NB4 (cell line): Measurements from ENCODE around the gene MLN.
"Not testable (repeated sequence)": the region's sequence is repeated elsewhere in the genome, so short reads cannot be mapped to it uniquely, and the experiment has no call there.

Experiments used
- MAX ChIP-seq: IDR thresholded peaks from 2 replicates; pipeline ENCODE4 v1.6.1; 2011; ENCODE audit warnings: low read depth, low read length
- MYC ChIP-seq: IDR thresholded peaks from 2 replicates; pipeline ENCODE4 v1.6.1; 2011; ENCODE audit warnings: low read depth, low read length
- POLR2A ChIP-seq: IDR thresholded peaks from 2 replicates; pipeline ENCODE4 v1.6.1; 2011; ENCODE audit warnings: mild to moderate bottlenecking; ENCODE audit not compliant: insufficient read length; ENCODE audit errors: extremely low read depth
- TF ChIP-seq, protein P1 (sequence below): IDR thresholded peaks from one replicate; pipeline ENCODE4 v1.5.1; 2012; ENCODE audit warnings: low read depth, low read length

DNA sequence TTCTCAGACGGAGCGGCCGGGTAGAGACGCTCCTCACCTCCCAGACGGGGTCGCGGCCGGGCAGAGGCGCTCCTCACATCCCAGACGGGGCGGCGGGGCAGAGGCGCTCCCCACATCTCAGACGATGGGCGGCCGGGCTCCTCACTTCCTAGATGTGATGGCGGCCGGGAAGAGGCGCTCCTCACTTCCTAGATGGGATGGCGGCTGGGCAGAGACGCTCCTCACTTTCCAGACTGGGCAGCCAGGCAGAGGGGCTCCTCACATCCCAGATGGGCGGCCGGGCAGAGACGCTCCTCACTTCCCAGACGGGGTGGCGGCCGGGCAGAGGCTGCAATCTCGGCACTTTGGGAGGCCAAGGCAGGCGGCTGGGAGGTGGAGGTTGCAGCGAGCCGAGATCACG, 29.0 kb upstream of the MLN start:
- TF ChIP-seq, protein P1, sequence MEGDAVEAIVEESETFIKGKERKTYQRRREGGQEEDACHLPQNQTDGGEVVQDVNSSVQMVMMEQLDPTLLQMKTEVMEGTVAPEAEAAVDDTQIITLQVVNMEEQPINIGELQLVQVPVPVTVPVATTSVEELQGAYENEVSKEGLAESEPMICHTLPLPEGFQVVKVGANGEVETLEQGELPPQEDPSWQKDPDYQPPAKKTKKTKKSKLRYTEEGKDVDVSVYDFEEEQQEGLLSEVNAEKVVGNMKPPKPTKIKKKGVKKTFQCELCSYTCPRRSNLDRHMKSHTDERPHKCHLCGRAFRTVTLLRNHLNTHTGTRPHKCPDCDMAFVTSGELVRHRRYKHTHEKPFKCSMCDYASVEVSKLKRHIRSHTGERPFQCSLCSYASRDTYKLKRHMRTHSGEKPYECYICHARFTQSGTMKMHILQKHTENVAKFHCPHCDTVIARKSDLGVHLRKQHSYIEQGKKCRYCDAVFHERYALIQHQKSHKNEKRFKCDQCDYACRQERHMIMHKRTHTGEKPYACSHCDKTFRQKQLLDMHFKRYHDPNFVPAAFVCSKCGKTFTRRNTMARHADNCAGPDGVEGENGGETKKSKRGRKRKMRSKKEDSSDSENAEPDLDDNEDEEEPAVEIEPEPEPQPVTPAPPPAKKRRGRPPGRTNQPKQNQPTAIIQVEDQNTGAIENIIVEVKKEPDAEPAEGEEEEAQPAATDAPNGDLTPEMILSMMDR, result not testable (repeated sequence)
- TF ChIP-seq POLR2A, MAX, MYC: not testable (repeated sequence)
